GM23338 (cell line): Measurements from ENCODE around the gene OR52B6. TPM values are rescaled to one million over a fixed set of nuclear protein-coding genes. Genes with fewer than 3 reads are reported as not detected.

ENCODE experiments used
- ATAC-seq: fragments of 200-7000 bp; cut with Tn5 transposase; 3 replicates; pipeline ENCODE4 v1.9.1; 2020
- DNase-seq: peaks from one replicate; pipeline ENCODE4 v3.0.0-alpha.2; 2015; ENCODE audit warnings: low spot score
- H2AFZ ChIP-seq: fragments of 200-600 bp; sonication (generic); 2 replicates; pipeline ENCODE4 v1.8.0; 2016; ENCODE audit warnings: antibody characterized with exemption, mild to moderate bottlenecking, moderate library complexity
- H3F3A ChIP-seq: fragments of 200-600 bp; sonication (generic); replicated peaks from 2 replicates; pipeline ENCODE4 v1.8.0; 2017; ENCODE audit warnings: antibody characterized with exemption, mixed run types, low read depth
- H3K27ac ChIP-seq: fragments of 200-600 bp; sonication (generic); 2 replicates; pipeline ENCODE4 v1.6.1; 2016; ENCODE audit warnings: low read depth
- H3K27me3 ChIP-seq: fragments of 200-600 bp; sonication (generic); 2 replicates; pipeline ENCODE4 v1.8.0; 2016; ENCODE audit warnings: mild to moderate bottlenecking, mixed run types, moderate library complexity; ENCODE audit not compliant: insufficient read depth
- H3K36me3 ChIP-seq: fragments of 200-600 bp; sonication (generic); 2 replicates; pipeline ENCODE4 v1.8.0; 2016; ENCODE audit warnings: mild to moderate bottlenecking; ENCODE audit not compliant: insufficient read depth
- H3K4me1 ChIP-seq: fragments of 200-600 bp; sonication (generic); 2 replicates; pipeline ENCODE4 v1.8.0; 2016; ENCODE audit warnings: mild to moderate bottlenecking, moderate library complexity; ENCODE audit not compliant: insufficient read depth
- H3K4me2 ChIP-seq: fragments of 200-600 bp; sonication (generic); 2 replicates; pipeline ENCODE4 v1.7.1; 2017; ENCODE audit warnings: mixed run types
- H3K4me3 ChIP-seq: fragments of 200-600 bp; sonication (generic); 2 replicates; pipeline ENCODE4 v1.6.1; 2016; ENCODE audit warnings: mixed run types
- H3K79me2 ChIP-seq: fragments of 200-600 bp; sonication (generic); replicated peaks from 2 replicates; pipeline ENCODE4 v1.8.0; 2017; ENCODE audit warnings: mild to moderate bottlenecking; ENCODE audit not compliant: insufficient read depth
- H3K9me2 ChIP-seq: fragments of 200-600 bp; sonication (generic); 2 replicates; pipeline ENCODE4 v1.8.0; 2017; ENCODE audit not compliant: insufficient read depth
- H4K20me1 ChIP-seq: fragments of 200-600 bp; sonication (generic); replicated peaks from 2 replicates; pipeline ENCODE4 v1.8.0; 2017; ENCODE audit warnings: mild to moderate bottlenecking; ENCODE audit not compliant: insufficient read depth
- H3K27ac Mint-ChIP-seq: 2 replicates; pipeline ENCODE4 v1.8.0; 2020; ENCODE audit warnings: inconsistent platforms, mild to moderate bottlenecking, moderate library complexity, mixed read lengths
- H3K27me3 Mint-ChIP-seq: 3 replicates; pipeline ENCODE4 v1.8.0; 2022; ENCODE audit warnings: low read depth, mild to moderate bottlenecking, moderate library complexity, mixed read lengths, inconsistent platforms; ENCODE audit not compliant: insufficient read depth, poor library complexity
- H3K36me3 Mint-ChIP-seq: 3 replicates; pipeline ENCODE4 v1.8.0; 2021; ENCODE audit warnings: low read depth, mild to moderate bottlenecking, inconsistent platforms, moderate library complexity, mixed read lengths
- H3K4me1 Mint-ChIP-seq: 3 replicates; pipeline ENCODE4 v1.8.0; 2020; ENCODE audit warnings: mild to moderate bottlenecking, inconsistent platforms, mixed read lengths
- H3K4me3 Mint-ChIP-seq: 3 replicates; pipeline ENCODE4 v1.8.0; 2021; ENCODE audit warnings: moderate library complexity, mild to moderate bottlenecking, inconsistent platforms, mixed read lengths
- H3K9me3 Mint-ChIP-seq: 3 replicates; pipeline ENCODE4 v1.8.0; 2020; ENCODE audit warnings: moderate library complexity, mild to moderate bottlenecking, inconsistent platforms, mixed read lengths
- CREB1 ChIP-seq: fragments of 250-450 bp; sonication (Bioruptor Pico); IDR thresholded peaks from 2 replicates; pipeline ENCODE4 v1.5.0; 2020; ENCODE audit warnings: low read depth, mild to moderate bottlenecking, moderate library complexity
- ETS1 ChIP-seq: IDR thresholded peaks from 2 replicates; pipeline ENCODE4 v1.6.1; 2016; ENCODE audit warnings: antibody characterized with exemption
- EZH2 ChIP-seq: fragments of 200-600 bp; sonication (generic); IDR thresholded peaks from one replicate; pipeline ENCODE4 v1.8.0; 2017; ENCODE audit warnings: antibody characterized with exemption, mild to moderate bottlenecking, low read depth; ENCODE audit not compliant: unreplicated experiment
- EZH2phosphoT487 ChIP-seq: fragments of 200-600 bp; sonication (generic); IDR thresholded peaks from one replicate; pipeline ENCODE4 v1.8.1; 2018; ENCODE audit warnings: antibody characterized with exemption; ENCODE audit not compliant: unreplicated experiment
- JUNB ChIP-seq: IDR thresholded peaks from one replicate; pipeline ENCODE4 v1.6.1; 2016; ENCODE audit warnings: antibody characterized with exemption; ENCODE audit not compliant: unreplicated experiment
- NANOG ChIP-seq: IDR thresholded peaks from 2 replicates; pipeline ENCODE4 v1.6.1; 2016; ENCODE audit warnings: antibody characterized with exemption, borderline replicate concordance
- POLR2AphosphoS5 ChIP-seq: IDR thresholded peaks from 2 replicates; pipeline ENCODE4 v1.6.1; 2016; ENCODE audit warnings: antibody characterized with exemption, low read depth
- STAT1 ChIP-seq: IDR thresholded peaks from one replicate; pipeline ENCODE4 v1.6.1; 2016; ENCODE audit warnings: antibody characterized with exemption; ENCODE audit not compliant: unreplicated experiment
- ZNF114 ChIP-seq: fragments of 250-450 bp; sonication (Bioruptor Pico); IDR thresholded peaks from 2 replicates; pipeline ENCODE4 v1.5.0; 2020; ENCODE audit warnings: mild to moderate bottlenecking, moderate library complexity
- ZNF331 ChIP-seq: fragments of 250-450 bp; sonication (Bioruptor Pico); IDR thresholded peaks from 2 replicates; pipeline ENCODE4 v1.5.0; 2020; ENCODE audit warnings: low read depth, mild to moderate bottlenecking, moderate library complexity
- ZNF462 ChIP-seq: fragments of 250-450 bp; sonication (Bioruptor Pico); IDR thresholded peaks from 2 replicates; pipeline ENCODE4 v1.5.0; 2020; ENCODE audit warnings: mild to moderate bottlenecking, moderate library complexity
- long read RNA-seq: library from polyadenylated mRNA; unstranded; transcript quantifications from one replicate; pipeline ENCODE4 v2.0.0, GENCODE V29; 2020; ENCODE audit not compliant: unreplicated experiment
- polyA plus RNA-seq: library from polyadenylated mRNA; unstranded; fragments of >200 nt; fragmentation: Nextera tagmentation; extraction: Ambion mirVana; gene quantifications from 2 replicates; pipeline ENCODE4 v1.2.1, GENCODE V29; 2016
- total RNA-seq: library from RNA; depleted of rRNA; stranded (reverse); fragments of >200 nt; shearing (Covaris generic); gene quantifications from 2 replicates; pipeline ENCODE4 v1.2.3, GENCODE V29; 2014; rRNA removed
- TF ChIP-seq, protein P1 (sequence below), 2 experiments: fragments of 200-600 bp in 1 of 2; sonication (generic) in 1 of 2; conservative IDR thresholded peaks; 2 replicates each; pipeline versions ENCODE4 v1.5.1 to v1.6.1; 2016 to 2017; ENCODE audit warnings: antibody characterized with exemption in 2 of 2, low read depth in 2 of 2, mild to moderate bottlenecking in 2 of 2, moderate library complexity in 1 of 2
- TF ChIP-seq, protein P2 (sequence below): IDR thresholded peaks from one replicate; pipeline ENCODE4 v1.6.1; 2018; ENCODE audit warnings: antibody characterized with exemption; ENCODE audit not compliant: unreplicated experiment

Gene OR52B6
- total RNA-seq: not detected in 2 replicates
- polyA plus RNA-seq: not detected in 2 replicates
- long read RNA-seq: 0 reads

- Histone ChIP-seq H3K27me3 (no peaks in the 10 kb centered on the region), H4K20me1 (no peaks in the 10 kb centered on the region), H3K9me2 (peaks cover 3% of the 10 kb centered on the region; the same call in 1 of the 2 replicates), H3F3A (no peaks in the 10 kb centered on the region), H3K4me2 (no peak within 1 kb of the TSS), H3K36me3 (no peaks in the 10 kb centered on the region), H3K4me3 (no peak within 1 kb of the TSS), H3K79me2 (no peaks in the 10 kb centered on the region), H3K4me1 (no peaks in the 10 kb centered on the region), H3K27ac (no peak within 1 kb of the TSS), H2AFZ (no peak within 1 kb of the TSS)
- DNase-seq (no peak), ATAC-seq (no peak)
- no peaks in the 10 kb centered on the region; the same call in 2 of the 3 replicates for H3K36me3 Mint-ChIP-seq
- no peak within 1 kb of the TSS for H3K4me3 Mint-ChIP-seq
- H3K4me1 Mint-ChIP-seq: no peaks in the 10 kb centered on the region
- H3K27ac Mint-ChIP-seq: no peak within 1 kb of the TSS
- H3K27me3 Mint-ChIP-seq: no peaks in the 10 kb centered on the region
- TF ChIP-seq ZNF114: no peak
- TF ChIP-seq NANOG: no peak
- TF ChIP-seq ETS1: no peak
- no peak for TF ChIP-seq EZH2
- TF ChIP-seq JUNB: no peak
- no peak for TF ChIP-seq EZH2phosphoT487
- no peak for TF ChIP-seq POLR2AphosphoS5
- no peak for TF ChIP-seq STAT1
- TF ChIP-seq ZNF331 (CRISPR knock-in tag): no peak
- no peak for TF ChIP-seq ZNF462 (CRISPR knock-in tag)
- TF ChIP-seq, protein P1, sequence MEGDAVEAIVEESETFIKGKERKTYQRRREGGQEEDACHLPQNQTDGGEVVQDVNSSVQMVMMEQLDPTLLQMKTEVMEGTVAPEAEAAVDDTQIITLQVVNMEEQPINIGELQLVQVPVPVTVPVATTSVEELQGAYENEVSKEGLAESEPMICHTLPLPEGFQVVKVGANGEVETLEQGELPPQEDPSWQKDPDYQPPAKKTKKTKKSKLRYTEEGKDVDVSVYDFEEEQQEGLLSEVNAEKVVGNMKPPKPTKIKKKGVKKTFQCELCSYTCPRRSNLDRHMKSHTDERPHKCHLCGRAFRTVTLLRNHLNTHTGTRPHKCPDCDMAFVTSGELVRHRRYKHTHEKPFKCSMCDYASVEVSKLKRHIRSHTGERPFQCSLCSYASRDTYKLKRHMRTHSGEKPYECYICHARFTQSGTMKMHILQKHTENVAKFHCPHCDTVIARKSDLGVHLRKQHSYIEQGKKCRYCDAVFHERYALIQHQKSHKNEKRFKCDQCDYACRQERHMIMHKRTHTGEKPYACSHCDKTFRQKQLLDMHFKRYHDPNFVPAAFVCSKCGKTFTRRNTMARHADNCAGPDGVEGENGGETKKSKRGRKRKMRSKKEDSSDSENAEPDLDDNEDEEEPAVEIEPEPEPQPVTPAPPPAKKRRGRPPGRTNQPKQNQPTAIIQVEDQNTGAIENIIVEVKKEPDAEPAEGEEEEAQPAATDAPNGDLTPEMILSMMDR (conservative IDR thresholded peaks at IDR 0.05; ENCODE audit: low read depth in 2 of 2): no peak
- no peak for TF ChIP-seq CREB1 (CRISPR knock-in tag)
- TF ChIP-seq, protein P2, sequence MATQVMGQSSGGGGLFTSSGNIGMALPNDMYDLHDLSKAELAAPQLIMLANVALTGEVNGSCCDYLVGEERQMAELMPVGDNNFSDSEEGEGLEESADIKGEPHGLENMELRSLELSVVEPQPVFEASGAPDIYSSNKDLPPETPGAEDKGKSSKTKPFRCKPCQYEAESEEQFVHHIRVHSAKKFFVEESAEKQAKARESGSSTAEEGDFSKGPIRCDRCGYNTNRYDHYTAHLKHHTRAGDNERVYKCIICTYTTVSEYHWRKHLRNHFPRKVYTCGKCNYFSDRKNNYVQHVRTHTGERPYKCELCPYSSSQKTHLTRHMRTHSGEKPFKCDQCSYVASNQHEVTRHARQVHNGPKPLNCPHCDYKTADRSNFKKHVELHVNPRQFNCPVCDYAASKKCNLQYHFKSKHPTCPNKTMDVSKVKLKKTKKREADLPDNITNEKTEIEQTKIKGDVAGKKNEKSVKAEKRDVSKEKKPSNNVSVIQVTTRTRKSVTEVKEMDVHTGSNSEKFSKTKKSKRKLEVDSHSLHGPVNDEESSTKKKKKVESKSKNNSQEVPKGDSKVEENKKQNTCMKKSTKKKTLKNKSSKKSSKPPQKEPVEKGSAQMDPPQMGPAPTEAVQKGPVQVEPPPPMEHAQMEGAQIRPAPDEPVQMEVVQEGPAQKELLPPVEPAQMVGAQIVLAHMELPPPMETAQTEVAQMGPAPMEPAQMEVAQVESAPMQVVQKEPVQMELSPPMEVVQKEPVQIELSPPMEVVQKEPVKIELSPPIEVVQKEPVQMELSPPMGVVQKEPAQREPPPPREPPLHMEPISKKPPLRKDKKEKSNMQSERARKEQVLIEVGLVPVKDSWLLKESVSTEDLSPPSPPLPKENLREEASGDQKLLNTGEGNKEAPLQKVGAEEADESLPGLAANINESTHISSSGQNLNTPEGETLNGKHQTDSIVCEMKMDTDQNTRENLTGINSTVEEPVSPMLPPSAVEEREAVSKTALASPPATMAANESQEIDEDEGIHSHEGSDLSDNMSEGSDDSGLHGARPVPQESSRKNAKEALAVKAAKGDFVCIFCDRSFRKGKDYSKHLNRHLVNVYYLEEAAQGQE: no peak
- H3K9me3 Mint-ChIP-seq: no peaks in the 10 kb centered on the region; the same call in 2 of the 3 replicates
These were observed at the start of gene OR52B6 for GRCh38 chr11:5580577-5580976. Gene OR52B6 (plus strand): TSS chr11:5580877. CDS start chr11:5580877, 0 bp downstream.
